PC-3 (cell line): ENCODE data around the gene PHF2. TPM values are rescaled to one million over a fixed set of nuclear protein-coding genes. Genes with fewer than 3 reads are reported as not detected.

Experiments
- ATAC-seq: fragments of 200-7000 bp; cut with Tn5 transposase; 2 replicates; pipeline ENCODE4 v1.9.1; 2020; ENCODE audit warnings: mild to moderate bottlenecking, moderate library complexity
- BruUV-seq: library from RNA; stranded (reverse); fragments of 400-500 nt; replicated peaks from 2 replicates; lab custom pipeline; 2021; lab: Mats Ljungman, UMichigan
- CTCF ChIA-PET: fragments of 300-600 bp; sonication (Branson Sonifier 250); formaldehyde crosslinking; loops from one replicate; lab custom pipeline; 2022; ENCODE audit warnings: antibody characterized with exemption; lab: Charles Lee
- POLR2A ChIA-PET: fragments of 300-600 bp; sonication (Branson Sonifier 250); formaldehyde crosslinking; loops from one replicate; lab custom pipeline; 2022; ENCODE audit warnings: antibody characterized with exemption; ENCODE audit not compliant: unreplicated experiment; lab: Charles Lee
- DNase-seq: peaks from one replicate; pipeline ENCODE4 v3.0.0-alpha.2; 2015
- H2AFZ ChIP-seq: fragments of 300-600 bp; sonication (generic); 2 replicates; pipeline ENCODE4 v1.6.0; 2016; ENCODE audit warnings: antibody characterized with exemption, low read length
- H3F3A ChIP-seq: fragments of 300-600 bp; sonication (generic); one replicate; pipeline ENCODE4 v1.6.0; 2017; ENCODE audit warnings: antibody characterized with exemption, low read length, control low read depth, mild to moderate bottlenecking; ENCODE audit not compliant: unreplicated experiment
- H3K27ac ChIP-seq: fragments of 300-600 bp; sonication (generic); 2 replicates; pipeline ENCODE4 v1.5.1; 2016; ENCODE audit warnings: mild to moderate bottlenecking, low read length
- H3K27me3 ChIP-seq: fragments of 300-600 bp; sonication (generic); 2 replicates; pipeline ENCODE4 v1.6.1; 2016; ENCODE audit warnings: low read length, mixed read lengths
- H3K36me3 ChIP-seq: fragments of 300-600 bp; sonication (generic); 2 replicates; pipeline ENCODE4 v1.6.1; 2016; ENCODE audit warnings: low read depth, mixed run types, low read length, mixed read lengths
- H3K4me1 ChIP-seq: fragments of 300-600 bp; sonication (generic); 2 replicates; pipeline ENCODE4 v1.5.1; 2016; ENCODE audit warnings: low read length; ENCODE audit not compliant: insufficient read depth
- H3K4me2 ChIP-seq: fragments of 300-600 bp; sonication (generic); 2 replicates; pipeline ENCODE4 v1.6.0; 2016; ENCODE audit warnings: low read length
- H3K4me3 ChIP-seq: fragments of 300-600 bp; sonication (generic); 2 replicates; pipeline ENCODE4 v1.5.1; 2016; ENCODE audit warnings: mild to moderate bottlenecking, low read length, mixed read lengths
- H3K79me2 ChIP-seq: fragments of 300-600 bp; sonication (generic); 2 replicates; pipeline ENCODE4 v1.6.1; 2017; ENCODE audit warnings: low read length, mixed read lengths
- H3K9ac ChIP-seq: fragments of 300-600 bp; sonication (generic); 2 replicates; pipeline ENCODE4 v1.6.0; 2016; ENCODE audit warnings: mild to moderate bottlenecking, low read length
- H3K9me2 ChIP-seq: fragments of 300-600 bp; sonication (generic); replicated peaks from 2 replicates; pipeline ENCODE4 v1.6.1; 2016; ENCODE audit warnings: mixed run types, low read length, mixed read lengths
- H3K9me3 ChIP-seq: fragments of 300-600 bp; sonication (generic); 2 replicates; pipeline ENCODE4 v1.6.1; 2016; ENCODE audit warnings: low read length, mixed read lengths
- H4K20me1 ChIP-seq: fragments of 300-600 bp; sonication (generic); 2 replicates; pipeline ENCODE4 v1.6.1; 2016; ENCODE audit warnings: low read length, mixed read lengths
- CTCF ChIP-seq: fragments of 300-600 bp; sonication (generic); conservative IDR thresholded peaks from 2 replicates; pipeline ENCODE4 v1.5.1; 2017; ENCODE audit warnings: antibody characterized with exemption, low read depth, mild to moderate bottlenecking, low read length
- EZH2 ChIP-seq: fragments of 300-600 bp; sonication (generic); IDR thresholded peaks from one replicate; pipeline ENCODE4 v1.6.1; 2017; ENCODE audit warnings: antibody characterized with exemption, mild to moderate bottlenecking, low read length; ENCODE audit not compliant: unreplicated experiment
- EZH2phosphoT487 ChIP-seq: fragments of 300-600 bp; sonication (generic); IDR thresholded peaks from 2 replicates; pipeline ENCODE4 v1.6.1; 2018; ENCODE audit warnings: mild to moderate bottlenecking, antibody characterized with exemption, low read length, borderline replicate concordance
- intact Hi-C: fragments of 100-400 bp; cut with micrococcal nuclease; formaldehyde crosslinking; loops from 2 replicates; pipeline ENCODE4 v1.9.0; 2023
- total RNA-seq: library from RNA; depleted of rRNA; stranded (reverse); fragments of >200 nt; gene quantifications from 2 replicates; pipeline ENCODE4 v1.2.3, GENCODE V29; 2014

The PHF2 gene
- total RNA-seq, 1 experiment from 2014 or later = 10.6 TPM

- POLR2A ChIA-PET = no interaction called here
- H3K9me2 ChIP-seq = no peaks in the 10 kb centered on the region
- H3K4me3 ChIP-seq = no peak overlapping the region
- no peaks in the 10 kb centered on the region for H3F3A ChIP-seq
- H3K4me1 ChIP-seq = no peaks in the 10 kb centered on the region
- H3K36me3 ChIP-seq = peaks cover 47% of the 10 kb centered on the region
- no peak for TF ChIP-seq CTCF
- no peak for TF ChIP-seq EZH2
- no peak for TF ChIP-seq EZH2phosphoT487
- H2AFZ ChIP-seq = no peak overlapping the region
- H3K4me2 ChIP-seq = no peak overlapping the region
- BruUV-seq = no TSS peak
- no peaks in the 10 kb centered on the region for H3K9me3 ChIP-seq
- ATAC-seq (no peak), DNase-seq (no peak)
- intact Hi-C loops = no loop called here
- no peaks in the 10 kb centered on the region for H3K79me2 ChIP-seq
- no peak overlapping the region for H3K9ac ChIP-seq
- H3K27ac ChIP-seq = no peak overlapping the region
- no peaks in the 10 kb centered on the region for H4K20me1 ChIP-seq
- no peaks in the 10 kb centered on the region for H3K27me3 ChIP-seq
- CTCF ChIA-PET = no interaction called here
Observed at GRCh38 chr9:93532141-93532540, 44.2 kb upstream of the PHF2 start.

- H3K9me2 ChIP-seq = no peaks in the 10 kb centered on the region
- H3K9ac ChIP-seq = no peak overlapping the region
- H3K4me1 ChIP-seq = no peaks in the 10 kb centered on the region
- H3K27me3 ChIP-seq = no peaks in the 10 kb centered on the region
- H2AFZ ChIP-seq = no peak overlapping the region
- ChIA-PET CTCF (no interaction called here), POLR2A (no interaction called here)
- BruUV-seq = no TSS peak
- no peak overlapping the region for H3K4me3 ChIP-seq
- no peaks in the 10 kb centered on the region for H3K9me3 ChIP-seq
- H3K36me3 ChIP-seq = peaks cover 41% of the 10 kb centered on the region
- DNase-seq (no peak), ATAC-seq (no peak)
- TF ChIP-seq CTCF = no peak
- no peak for TF ChIP-seq EZH2phosphoT487
- no peak for TF ChIP-seq EZH2
- no peaks in the 10 kb centered on the region for H3F3A ChIP-seq
- intact Hi-C loops = no loop called here
- H3K27ac ChIP-seq = no peak overlapping the region
- no peaks in the 10 kb centered on the region for H3K79me2 ChIP-seq
- H4K20me1 ChIP-seq = no peaks in the 10 kb centered on the region
- no peak overlapping the region for H3K4me2 ChIP-seq
Observed at GRCh38 chr9:93533863-93534262, 42.5 kb upstream of the PHF2 start.

GRCh38 chr9:93536167-93536566 is 40.2 kb upstream of the PHF2 start:
- CTCF ChIA-PET = no interaction called here
- no peaks in the 10 kb centered on the region for H4K20me1 ChIP-seq
- no peak for ATAC-seq

More at GRCh38 chr9:93536167-93536566, 40.2 kb upstream of the PHF2 start:
- Histone ChIP-seq H3K9ac (no peak overlapping the region), H3K4me1 (no peaks in the 10 kb centered on the region), H2AFZ (no peak overlapping the region), H3K36me3 (peaks cover 26% of the 10 kb centered on the region), H3K27me3 (no peaks in the 10 kb centered on the region), H3K79me2 (no peaks in the 10 kb centered on the region), H3K4me3 (no peak overlapping the region), H3K27ac (no peak overlapping the region), H3K9me2 (no peaks in the 10 kb centered on the region), H3K4me2 (no peak overlapping the region), H3F3A (no peaks in the 10 kb centered on the region), H3K9me3 (no peaks in the 10 kb centered on the region)
- TF ChIP-seq EZH2phosphoT487 (no peak), EZH2 (no peak), CTCF (no peak)
- intact Hi-C loops = no loop called here
- POLR2A ChIA-PET = no interaction called here
- DNase-seq = no peak
- BruUV-seq = no TSS peak
